KOPT-K1 (cell line): ENCODE measurements around the gene NOS3.

Source experiments
- H3K27ac ChIP-seq: fragments of 200-600 bp; sonication (generic); 2 replicates; pipeline ENCODE4 v1.5.1; 2016; ENCODE audit warnings: antibody characterized with exemption, mild to moderate bottlenecking, low read depth, low read length; ENCODE audit not compliant: poor library complexity, severe bottlenecking
- H3K36me3 ChIP-seq: fragments of 200-600 bp; sonication (generic); 2 replicates; pipeline ENCODE4 v1.5.1; 2017; ENCODE audit warnings: antibody characterized with exemption, mild to moderate bottlenecking, low read length, moderate library complexity; ENCODE audit not compliant: insufficient read depth
- H3K9me3 ChIP-seq: fragments of 200-600 bp; sonication (generic); 2 replicates; pipeline ENCODE4 v1.5.1; 2017; ENCODE audit warnings: antibody characterized with exemption, low read length, mild to moderate bottlenecking; ENCODE audit not compliant: insufficient read depth, poor library complexity, severe bottlenecking

NOS3 gene

GRCh38 chr7:150990416-150991186, at the start of gene NOS3:
TSS of gene NOS3 (plus strand) at chr7:150991017. CDS start at chr7:150993804, 2,787 bp downstream.
- Histone ChIP-seq H3K9me3 (peaks cover 9% of the 10 kb centered on the region), H3K27ac (no peak within 1 kb of the TSS), H3K36me3 (no peaks in the 10 kb centered on the region)

- H3K27ac ChIP-seq = no peak overlapping the region
Observed at GRCh38 chr7:150941351-150942000, 49.3 kb upstream of the NOS3 start.

GRCh38 chr7:150942001-150942590, 48.7 kb upstream of the NOS3 start:
- Histone ChIP-seq H3K27ac (no peak overlapping the region), H3K36me3 (no peaks in the 10 kb centered on the region), H3K9me3 (no peaks in the 10 kb centered on the region)

More at GRCh38 chr7:150941351-150942000, 49.3 kb upstream of the NOS3 start:
- H3K36me3 ChIP-seq = no peaks in the 10 kb centered on the region
- H3K9me3 ChIP-seq = no peaks in the 10 kb centered on the region

GRCh38 chr7:150942591-150943452, 48.0 kb upstream of the NOS3 start:
- Histone ChIP-seq H3K36me3 (no peaks in the 10 kb centered on the region), H3K9me3 (no peaks in the 10 kb centered on the region), H3K27ac (no peak overlapping the region)

GRCh38 chr7:150943453-150943814, 47.4 kb upstream of the NOS3 start:
- no peaks in the 10 kb centered on the region for H3K36me3 ChIP-seq
- H3K27ac ChIP-seq = no peak overlapping the region
- H3K9me3 ChIP-seq = no peaks in the 10 kb centered on the region

GRCh38 chr7:150944066-150945042, 46.5 kb upstream of the NOS3 start:
- Histone ChIP-seq H3K27ac (no peak overlapping the region), H3K36me3 (no peaks in the 10 kb centered on the region), H3K9me3 (no peaks in the 10 kb centered on the region)

- Histone ChIP-seq H3K36me3 (no peaks in the 10 kb centered on the region), H3K27ac (no peak overlapping the region), H3K9me3 (no peaks in the 10 kb centered on the region)
Observed at GRCh38 chr7:150945171-150945852, 45.5 kb upstream of the NOS3 start.

GRCh38 chr7:150945853-150946420, 44.9 kb upstream of the NOS3 start:
- Histone ChIP-seq H3K27ac (no peak overlapping the region), H3K9me3 (no peaks in the 10 kb centered on the region), H3K36me3 (no peaks in the 10 kb centered on the region)

GRCh38 chr7:150946421-150947240, 44.2 kb upstream of the NOS3 start:
- Histone ChIP-seq H3K27ac (no peak overlapping the region), H3K9me3 (no peaks in the 10 kb centered on the region), H3K36me3 (no peaks in the 10 kb centered on the region)

GRCh38 chr7:150947241-150947745, 43.5 kb upstream of the NOS3 start:
- Histone ChIP-seq H3K27ac (no peak overlapping the region), H3K36me3 (no peaks in the 10 kb centered on the region), H3K9me3 (no peaks in the 10 kb centered on the region)

GRCh38 chr7:150947761-150948651, 42.8 kb upstream of the NOS3 start:
- Histone ChIP-seq H3K9me3 (no peaks in the 10 kb centered on the region), H3K27ac (no peak overlapping the region), H3K36me3 (no peaks in the 10 kb centered on the region)

GRCh38 chr7:150948791-150949251, 42.0 kb upstream of the NOS3 start:
- Histone ChIP-seq H3K36me3 (no peaks in the 10 kb centered on the region), H3K9me3 (no peaks in the 10 kb centered on the region), H3K27ac (no peak overlapping the region)
